ENCODE results near the gene PCGF2. TPM values are rescaled to one million over a fixed set of nuclear protein-coding genes. Genes with fewer than 3 reads are reported as not detected.

PCGF2 gene
- total and polyA plus RNA-seq, 9 of the 15 experiments (the other 6 are each of a cell fraction or from before 2014, with no cell fraction given), result 1.3 to 33.4 (median 7.0) TPM

GRCh38 chr17:38748149-38748891 is at the start of gene PCGF2 (continued):
- TF ChIP-seq REST (IDR thresholded peaks at IDR 0.05; ENCODE audit: borderline replicate concordance) (peak; percentile 28; the same call in 1 of the 2 replicates), REST (CRISPR knock-in tag; IDR thresholded peaks at IDR 0.05; ENCODE audit: low read depth) (no peak), ARID4B (CRISPR knock-in tag; IDR thresholded peaks at IDR 0.05) (no peak), BRD9 (IDR thresholded peaks at IDR 0.05; ENCODE audit: low read depth, partially characterized antibody) (no peak), FIP1L1 (IDR thresholded peaks at IDR 0.05; ENCODE audit: low read depth, low read length, poor library complexity, severe bottlenecking) (peak; percentile 8), HMG20B (CRISPR knock-in tag; IDR thresholded peaks at IDR 0.05) (no peak), NFRKB (IDR thresholded peaks at IDR 0.05; ENCODE audit: low read depth) (no peak), ESRRA (IDR thresholded peaks at IDR 0.05; ENCODE audit: borderline replicate concordance, low read depth) (0 out of 2 replicates have a peak, but pooled peaks have one; percentile 27), CBFA2T2 (conservative IDR thresholded peaks at IDR 0.05) (peak; percentile 51), FOXA1 (IDR thresholded peaks at IDR 0.05; ENCODE audit: borderline replicate concordance) (no peak), YY1 (IDR thresholded peaks at IDR 0.05; ENCODE audit: borderline replicate concordance in 1 of 3, control insufficient read depth in 1 of 3, extremely low read depth in 1 of 3, insufficient read depth in 3 of 3, insufficient read length in 1 of 3, insufficient replicate concordance in 2 of 3, low read depth in 1 of 3, low read length in 2 of 3) (peak in 1 of 3 experiments; percentile 75), HNRNPH1 (optimal IDR thresholded peaks at IDR 0.05; ENCODE audit: low read depth, low read length) (no peak), USF2 (CRISPR knock-in tag; IDR thresholded peaks at IDR 0.05) (peak; percentile 91)

Measured in K562 (cell line).